ENCODE measurements around the gene PIP5K1C.

Gene PIP5K1C

DNA sequence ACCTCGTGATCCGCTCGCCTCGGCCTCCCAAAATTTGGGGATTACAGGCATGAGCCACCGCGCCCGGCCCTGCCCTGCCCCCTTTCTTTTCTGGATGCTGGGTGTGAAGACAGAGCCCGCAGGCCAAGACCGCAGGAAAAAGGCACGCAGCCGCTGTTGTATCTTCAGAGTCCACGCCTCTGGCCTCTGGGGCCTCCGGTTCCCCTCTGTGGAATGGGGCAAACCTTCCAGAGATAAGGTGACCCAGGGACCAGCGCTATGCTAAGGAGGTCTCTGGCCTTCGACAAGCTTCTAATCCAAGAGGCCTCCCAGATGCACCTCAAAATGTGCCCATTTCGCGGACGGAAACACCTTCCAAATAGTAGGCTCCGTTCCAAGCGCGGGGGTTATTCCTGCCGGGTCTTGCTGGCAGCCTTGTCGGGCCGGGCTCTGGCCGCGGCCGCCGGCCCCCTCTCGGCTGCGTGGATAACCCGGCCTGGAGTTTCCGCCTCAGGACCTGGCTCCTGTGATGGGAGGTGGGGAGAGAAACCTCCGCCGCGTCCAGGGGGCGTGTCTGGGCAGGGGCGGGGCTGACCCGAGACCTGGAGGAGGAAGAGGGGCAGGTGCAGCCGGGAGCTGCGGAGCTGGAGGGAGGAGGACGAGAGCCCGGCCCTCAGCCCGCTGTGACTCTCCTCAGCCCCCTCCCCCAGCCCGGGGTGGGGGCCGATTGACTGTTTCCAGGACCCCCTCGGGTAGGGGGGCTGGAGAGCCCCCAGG is 21.0 kb upstream of the PIP5K1C start:
- DNase-seq (ENCODE audit: low read depth), result no peak

DNA sequence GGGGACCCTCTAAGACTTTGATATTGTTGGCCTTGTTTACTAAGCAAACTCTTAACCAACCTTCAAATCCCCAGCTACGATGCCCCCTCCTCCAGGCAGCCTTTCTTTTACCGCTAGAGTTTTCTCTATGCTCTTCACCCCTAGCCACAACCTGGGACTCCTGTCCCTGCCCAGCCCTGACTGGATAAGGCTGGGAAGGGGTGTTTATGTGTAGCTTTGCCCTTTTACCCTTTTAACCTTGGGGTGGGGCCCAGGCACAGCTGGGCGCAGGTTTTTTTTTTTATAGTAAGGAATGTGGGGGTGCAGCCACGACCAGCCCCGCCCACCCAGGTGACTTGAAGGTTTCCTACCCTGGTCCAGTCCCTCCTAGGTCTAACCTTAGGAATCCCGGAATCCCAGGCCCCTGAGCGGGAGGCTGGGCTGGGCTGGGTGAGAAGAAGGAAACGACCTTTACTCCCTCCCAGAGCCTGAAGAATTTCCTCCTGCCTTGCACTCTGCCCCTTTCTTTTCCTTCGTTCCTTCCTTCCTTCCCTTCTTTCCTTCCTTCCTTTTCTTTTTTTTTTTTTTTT is 20.2 kb upstream of the PIP5K1C start:
- no peak for DNase-seq (ENCODE audit: low read depth)

DNA sequence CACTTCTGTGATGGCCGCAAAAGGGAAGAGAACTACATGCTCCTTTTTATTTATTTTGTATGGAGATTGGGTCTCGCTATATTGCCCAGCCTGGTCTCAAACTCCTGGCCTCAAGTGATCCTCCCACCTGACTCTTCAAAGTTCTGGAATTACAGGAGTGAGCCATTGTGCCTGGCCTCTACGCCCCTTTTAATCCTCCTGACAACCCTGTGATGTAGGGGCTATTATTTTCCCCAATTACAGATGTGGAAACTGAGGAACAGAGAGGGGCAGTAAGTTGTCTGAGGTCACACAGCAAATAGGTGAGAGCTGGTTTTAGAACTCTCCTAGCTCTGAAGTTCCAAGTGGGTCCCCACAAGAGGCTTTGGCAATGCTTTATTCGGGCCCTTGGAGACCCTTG is 19.6 kb upstream of the PIP5K1C start:
- no peak for DNase-seq (ENCODE audit: low read depth)

DNA sequence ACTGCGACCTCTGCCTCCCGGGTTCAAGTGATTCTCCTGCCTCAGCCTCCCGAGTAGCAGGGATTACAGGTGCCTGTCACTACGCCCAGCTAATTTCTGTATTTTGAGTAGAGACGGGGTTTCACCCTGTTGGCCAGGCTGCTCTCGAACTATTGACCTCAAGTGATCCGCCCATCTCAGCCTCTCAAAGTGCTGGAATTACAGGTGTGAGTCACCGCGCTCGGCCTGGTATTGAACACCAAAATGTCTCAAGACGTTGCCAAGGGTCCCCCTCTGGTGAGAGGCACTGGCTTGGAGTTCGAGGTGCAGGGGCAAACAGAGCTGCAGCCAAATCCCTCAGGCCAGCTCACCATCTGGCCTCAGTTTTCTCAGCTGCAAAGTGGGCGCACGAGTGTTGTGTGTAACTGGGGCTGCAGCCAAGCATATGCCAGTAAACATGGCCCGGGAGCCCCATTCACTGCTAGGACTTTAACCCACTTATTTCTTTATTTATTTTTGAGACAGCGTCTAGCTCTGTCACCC is 15.9 kb upstream of the PIP5K1C start:
- DNase-seq (ENCODE audit: low read depth), result no peak

DNA sequence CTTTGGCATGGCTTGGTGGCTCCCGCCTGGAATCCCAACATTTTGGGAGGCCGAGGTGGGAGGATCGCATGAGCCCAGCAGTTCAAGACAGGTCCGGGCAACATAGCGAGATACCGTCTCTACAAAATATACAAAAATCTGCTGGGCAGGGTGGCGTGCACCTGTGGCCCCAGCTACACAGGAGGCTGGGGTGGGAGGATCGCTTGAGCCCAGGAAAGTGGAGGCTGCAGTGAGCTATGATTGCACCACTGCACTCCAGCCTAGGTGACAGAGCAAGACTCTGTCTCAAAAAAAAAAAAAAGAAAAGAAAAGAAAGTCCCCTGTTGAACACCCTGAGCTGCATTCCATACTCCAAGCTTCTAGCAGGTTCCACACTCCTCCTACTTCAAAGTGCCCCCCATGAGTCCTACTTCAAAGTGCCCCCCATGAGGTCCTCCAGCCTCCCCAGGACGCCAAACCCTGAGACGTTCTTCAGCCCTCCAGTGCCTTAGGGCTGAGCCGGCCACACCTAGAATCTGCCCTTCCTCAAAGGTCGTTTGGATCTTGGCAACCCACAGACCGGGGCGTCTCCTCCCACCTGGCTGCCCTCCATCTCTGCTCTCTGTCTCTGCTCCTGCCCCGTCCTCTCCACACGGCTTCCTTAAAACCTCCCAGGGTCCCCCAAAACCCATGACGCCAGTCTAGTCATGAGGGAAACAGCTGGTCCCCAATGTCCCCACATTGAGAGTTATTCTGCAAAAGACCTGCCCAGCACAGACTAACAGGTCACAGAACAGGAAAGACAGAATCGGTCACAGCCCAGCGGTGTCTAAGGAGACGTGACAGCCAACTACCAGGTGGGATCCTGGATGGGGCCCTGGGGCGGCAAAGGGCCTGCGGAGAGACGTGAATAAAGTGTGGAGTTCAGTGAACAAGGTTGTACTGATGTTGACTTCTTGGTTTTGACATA is 12.7 kb upstream of the PIP5K1C start:
- no peak for DNase-seq (ENCODE audit: low read depth)

DNA sequence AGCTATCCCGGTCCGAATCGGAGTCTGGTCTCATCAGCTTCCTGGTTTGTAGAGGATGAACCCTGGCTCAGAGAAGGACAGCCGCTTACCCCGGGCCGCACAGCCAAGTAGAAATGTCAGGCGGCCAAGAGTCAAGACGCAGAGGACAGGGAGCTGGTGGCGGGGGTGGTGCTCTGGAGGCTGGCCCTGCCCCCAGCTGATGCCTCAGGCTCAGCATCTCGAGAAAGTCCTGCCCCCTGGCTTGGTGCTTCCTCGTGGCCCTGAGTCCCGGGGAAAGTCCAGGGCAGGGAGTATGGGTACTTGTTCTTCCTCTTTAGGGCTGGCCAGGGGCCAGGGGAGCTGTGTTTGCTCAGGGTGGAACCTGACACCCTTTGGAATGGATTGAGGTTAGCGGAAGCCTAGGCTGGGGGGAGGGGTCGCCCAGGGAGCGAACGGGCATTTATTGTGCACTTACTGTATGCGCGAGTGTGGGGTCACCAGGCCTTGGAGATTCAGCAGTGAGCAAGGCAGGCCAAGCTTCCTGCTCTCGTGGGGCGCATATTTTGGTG is 10.1 kb upstream of the PIP5K1C start:
- no peak for DNase-seq (ENCODE audit: low read depth)

DNA sequence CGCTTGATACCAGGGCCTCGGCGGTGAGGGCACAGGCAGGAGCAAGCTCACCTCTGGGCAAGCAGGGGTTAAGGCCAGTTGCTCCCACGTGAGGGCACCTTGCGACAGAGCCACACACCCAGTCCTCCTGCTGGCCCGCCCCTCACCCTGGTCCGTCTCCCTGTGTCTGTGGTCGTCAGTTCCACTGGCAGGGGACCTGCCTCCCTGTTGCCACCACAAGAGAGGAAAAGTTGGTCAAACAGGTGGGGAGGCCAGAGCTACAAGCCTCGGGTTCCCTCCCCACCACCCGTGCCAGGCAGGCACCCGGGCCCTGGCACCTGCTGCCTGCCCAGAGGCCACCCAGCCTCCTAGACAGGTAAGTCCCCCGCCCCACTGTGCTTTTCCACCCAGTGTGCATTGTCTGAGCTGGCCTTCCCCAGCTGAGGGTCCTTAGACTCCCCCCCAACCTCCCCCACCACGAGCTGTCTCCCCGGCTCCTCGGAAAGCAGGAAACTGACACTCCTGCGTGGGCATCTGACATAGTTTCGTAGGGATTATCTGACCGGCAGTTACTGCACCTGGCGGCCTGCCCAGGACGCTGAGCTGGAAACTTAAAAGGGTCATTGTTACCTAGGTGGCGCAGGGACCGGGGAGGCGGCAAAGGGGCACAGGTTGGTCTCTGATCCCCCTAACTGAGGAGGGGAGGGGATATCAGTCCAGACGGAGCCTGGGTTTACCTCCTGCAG is 8.1 kb upstream of the PIP5K1C start, which contains the start of gene TJP3:
TSS of gene TJP3 (plus strand) at position 178 of the 725 bp plus-strand sequence. CDS start 20,049 bp downstream, outside the sequence.
- DNase-seq (ENCODE audit: low read depth), result no peak

DNA sequence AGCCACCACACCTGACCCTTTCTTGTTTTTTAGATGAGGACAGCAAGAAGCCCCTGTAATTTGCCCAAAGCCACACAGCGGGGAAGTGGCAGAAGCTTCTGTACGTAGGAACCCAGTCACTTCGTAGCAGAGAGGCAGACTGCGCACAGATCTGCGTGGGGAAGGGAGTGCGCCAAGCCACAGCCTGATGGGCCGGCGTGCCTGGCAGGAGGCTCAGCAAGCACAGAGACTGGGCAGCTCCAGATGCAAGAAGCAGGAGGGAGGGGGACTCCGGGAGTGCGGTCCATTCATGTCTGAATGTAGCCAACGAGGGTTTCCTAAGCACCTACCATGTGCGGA is 7.6 kb upstream of the PIP5K1C start:
- no peak for DNase-seq (ENCODE audit: low read depth)

DNA sequence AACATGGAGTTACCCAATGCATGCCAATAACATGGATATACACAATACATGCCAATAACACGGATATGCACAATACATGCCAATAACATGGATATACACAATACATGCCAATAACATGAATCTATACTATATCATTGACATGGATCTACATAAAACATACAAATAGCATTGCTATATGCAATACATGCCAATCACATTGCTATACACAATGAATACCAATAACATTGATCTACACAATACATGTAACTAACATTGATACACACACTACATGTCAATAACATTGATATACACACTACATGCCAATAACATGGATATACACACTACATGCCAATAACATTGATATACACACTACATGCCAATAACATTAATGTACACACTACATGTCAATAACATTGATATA is 932 bp upstream of the PIP5K1C start:
- no peak for DNase-seq (ENCODE audit: low read depth)

DNA sequence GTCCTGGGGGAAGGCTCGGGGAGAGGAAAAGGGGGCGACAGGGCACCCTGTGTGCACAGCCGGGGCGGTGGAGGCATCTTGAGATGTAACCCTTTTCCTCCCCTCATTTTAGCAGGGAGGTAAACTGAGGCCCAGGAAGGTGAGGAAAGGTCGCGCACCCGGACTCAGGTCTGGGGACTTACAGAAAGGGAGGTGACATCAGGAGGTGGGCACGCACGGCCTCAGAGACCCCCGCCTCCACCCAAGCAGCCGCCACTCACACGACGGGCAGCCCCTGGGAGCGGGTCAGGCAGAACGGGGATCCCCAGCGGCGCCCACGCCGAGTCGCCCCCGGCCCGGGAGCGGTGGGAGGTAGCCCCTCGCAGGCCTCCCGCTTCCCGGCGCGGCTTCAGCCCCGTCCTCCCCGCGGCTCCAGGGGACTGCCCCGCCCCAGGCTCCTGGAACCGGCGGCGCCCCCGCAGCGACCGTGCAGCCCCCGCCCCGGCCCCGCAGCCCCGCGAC is 477 bp downstream of the PIP5K1C start:
- no peak for DNase-seq (ENCODE audit: low read depth)

DNA sequence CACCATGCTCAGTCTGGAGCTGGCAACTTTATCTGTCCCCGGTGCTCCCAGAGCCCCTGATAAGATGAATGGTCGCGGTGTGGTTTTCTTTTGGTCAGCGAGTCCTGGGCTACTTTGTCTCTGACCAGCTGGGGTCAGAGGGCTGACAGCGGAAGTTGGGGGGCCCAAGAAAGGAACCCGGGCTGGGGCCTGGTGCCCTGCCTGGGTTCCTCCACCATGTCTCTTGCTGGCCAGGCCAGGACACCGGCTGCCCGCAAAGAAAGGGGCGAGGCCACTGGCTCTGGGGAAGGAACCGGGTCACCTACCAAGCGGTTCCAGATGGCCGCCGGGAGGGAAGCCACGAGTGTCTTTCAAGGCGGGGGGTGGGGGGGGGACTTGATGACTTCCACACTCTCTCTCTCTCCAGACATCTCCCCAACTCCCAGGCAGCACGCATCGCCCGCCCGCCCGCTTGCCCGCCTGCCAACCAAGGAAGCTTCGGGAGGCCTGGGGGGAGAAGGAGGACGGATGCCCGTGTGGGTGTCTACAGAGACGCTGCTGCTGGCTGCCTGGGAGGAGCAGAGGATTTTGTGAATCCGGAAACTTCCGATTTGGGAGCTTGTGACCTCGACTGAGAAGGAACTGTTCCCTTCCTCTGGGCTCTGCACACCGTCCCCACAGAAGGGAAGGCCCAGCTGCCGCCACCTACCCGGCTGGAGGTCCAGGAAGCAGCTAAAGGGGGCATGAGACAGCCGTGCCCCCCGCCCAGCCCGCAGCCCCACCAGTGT is 1.1 kb downstream of the PIP5K1C start:
- DNase-seq (ENCODE audit: low read depth), result no peak

DNA sequence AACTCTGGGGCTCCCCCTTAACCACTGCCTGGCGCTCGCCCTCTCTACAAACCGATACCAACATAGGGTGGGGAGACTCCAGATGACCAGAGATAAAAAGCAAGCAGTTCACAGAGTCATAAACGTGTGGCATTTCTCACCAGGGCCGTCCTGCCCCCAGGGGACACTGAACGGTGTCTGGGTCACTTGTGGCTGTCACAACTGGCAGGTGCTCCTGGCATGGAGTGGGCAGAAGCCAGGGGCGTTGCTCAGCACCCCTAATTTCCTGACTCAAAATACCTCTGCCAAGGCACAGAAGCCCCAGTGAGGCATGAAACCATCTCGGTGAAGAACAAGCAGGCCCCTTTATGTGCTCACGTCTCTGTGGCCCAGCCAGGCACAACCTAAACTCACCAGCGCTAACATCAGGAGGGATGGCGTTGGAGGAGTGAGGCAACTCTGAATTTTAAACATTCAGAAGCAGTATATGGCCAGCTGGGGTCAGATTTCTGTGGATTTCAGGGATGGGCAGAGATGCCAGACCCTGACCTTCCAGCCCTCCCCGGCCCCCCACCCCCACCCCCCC is 1.8 kb downstream of the PIP5K1C start:
- DNase-seq (ENCODE audit: low read depth), result no peak

DNA sequence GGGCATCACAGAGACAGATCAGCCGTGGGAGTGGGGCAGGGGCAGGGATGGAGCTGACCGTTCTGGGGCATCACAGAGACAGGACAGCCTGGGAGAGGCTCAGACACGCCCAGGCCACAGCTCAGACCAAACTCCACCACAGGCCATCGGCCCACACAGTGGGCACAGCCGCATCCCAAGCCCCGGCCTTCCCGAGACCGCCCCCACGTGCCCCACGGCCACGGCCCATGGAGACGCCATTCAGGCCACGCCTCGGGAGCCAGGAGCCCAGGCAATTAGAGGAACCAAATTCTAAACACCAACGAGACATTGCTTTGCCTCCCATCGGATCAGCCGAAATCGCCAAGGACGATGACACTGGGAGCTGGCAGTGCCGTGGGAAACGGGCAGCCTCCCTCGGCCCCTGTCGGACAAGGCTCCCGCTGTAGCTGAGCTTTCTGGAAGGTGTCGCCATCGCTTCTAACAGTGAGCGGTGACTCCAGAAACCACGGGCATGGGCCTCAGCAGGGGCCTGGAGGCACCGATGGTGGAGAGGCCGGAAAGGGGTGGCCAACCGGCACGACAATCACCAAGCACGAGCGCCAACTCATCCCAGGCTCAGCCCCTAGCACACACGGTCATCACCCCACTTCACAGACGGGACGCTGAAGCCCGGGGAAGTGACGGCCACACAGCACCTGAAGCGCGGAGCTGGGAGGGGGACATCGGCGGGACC is 2.4 kb downstream of the PIP5K1C start:
- DNase-seq (ENCODE audit: low read depth), result no peak

DNA sequence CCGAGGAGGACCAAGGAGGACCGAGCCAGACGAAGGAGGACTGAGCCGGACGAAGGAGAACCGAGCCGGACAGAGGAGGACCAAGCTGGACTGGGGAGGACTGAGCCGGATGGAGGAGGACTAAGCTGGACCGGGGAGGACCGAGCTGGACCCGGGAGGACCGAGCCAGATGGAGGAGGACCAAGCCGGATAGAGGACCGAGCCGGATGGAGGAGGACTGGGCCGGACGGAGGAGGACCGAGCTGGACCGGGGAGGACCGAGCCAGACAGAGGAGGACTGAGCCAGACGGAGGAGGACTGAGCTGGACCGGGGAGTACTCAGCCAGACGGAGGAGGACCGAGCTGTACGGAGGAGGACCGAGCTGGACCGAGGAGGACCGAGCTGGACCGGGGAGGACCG is 3.2 kb downstream of the PIP5K1C start:
- DNase-seq (ENCODE audit: low read depth), result no peak

DNA sequence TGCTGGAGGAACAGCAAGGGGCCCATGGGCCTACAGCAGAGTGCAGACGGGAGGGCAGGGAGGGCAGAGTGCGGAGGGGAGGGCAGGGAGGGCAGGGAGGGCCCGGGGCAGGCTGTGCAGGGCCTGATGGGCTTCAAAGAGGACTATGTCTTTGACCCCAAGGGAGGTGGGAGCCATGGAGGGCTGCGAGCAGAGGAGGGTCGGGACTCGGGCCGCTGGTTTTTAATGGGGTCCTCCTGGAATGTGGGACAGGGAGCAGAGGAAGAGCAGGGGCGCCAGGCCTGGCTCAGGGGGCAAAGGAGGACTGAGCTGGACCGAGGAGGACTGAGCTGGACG is 3.6 kb downstream of the PIP5K1C start:
- no peak for DNase-seq (ENCODE audit: low read depth)

DNA sequence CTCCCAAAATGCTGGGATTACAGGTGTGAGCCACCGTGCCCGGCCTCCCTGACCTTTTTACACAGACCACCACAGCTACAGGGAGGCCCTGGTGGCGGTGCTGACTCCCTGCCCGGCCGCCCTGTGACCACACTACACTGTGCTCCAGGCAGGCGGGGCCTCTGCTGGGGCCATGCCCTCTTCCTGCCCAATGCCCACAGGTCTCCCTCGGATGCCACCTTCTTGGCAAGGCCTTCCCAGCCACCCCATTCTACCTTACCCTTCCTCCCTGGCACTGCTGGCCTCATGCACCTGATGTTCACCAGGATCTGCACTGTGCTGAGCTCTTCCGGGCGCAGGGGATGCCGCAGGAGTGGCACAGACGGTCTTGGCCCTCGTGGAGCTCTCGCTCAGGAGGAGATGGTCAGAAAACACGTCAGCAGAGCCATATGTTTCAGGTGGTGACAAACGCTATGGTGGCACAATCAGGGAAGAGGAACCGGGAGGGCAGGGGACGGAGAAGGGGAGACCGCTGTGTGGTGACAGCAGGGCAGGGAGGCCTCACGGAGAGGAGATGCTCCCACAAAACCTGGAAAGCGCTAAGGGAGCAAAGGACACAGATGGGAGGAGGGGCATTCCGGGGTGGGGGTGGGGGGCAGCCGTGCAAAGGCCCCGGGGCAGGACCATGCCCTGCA is 4.1 kb downstream of the PIP5K1C start:
- no peak for DNase-seq (ENCODE audit: low read depth)

DNA sequence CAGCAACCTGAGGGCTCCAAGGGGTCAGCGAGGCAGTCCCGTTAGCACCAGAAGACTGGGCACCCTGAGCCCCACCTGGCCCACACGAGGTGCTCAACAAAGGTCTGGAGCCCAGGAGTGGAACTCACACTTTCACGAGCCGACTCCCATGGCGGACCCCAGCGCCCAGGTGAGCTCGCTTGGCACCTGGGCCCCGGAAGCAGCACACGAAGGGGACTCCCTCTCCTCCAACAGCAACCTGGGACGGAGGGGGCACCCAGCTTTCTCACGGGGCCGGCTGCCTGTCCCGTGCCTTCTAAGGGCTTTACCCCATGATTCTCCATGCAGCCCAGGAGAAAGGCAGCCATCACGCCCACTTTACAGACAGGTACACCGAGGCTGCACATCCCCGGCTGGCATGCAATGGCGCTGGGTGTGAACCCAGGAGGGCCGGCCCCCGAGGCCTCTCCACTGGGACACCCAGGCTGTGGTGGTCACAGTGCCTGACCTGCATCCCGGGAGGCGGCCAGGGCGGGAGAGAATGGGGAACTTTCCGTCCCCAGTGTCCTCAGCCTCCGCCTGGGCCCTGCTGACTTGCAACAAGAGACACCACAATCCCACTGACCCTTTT is 5.0 kb downstream of the PIP5K1C start:
- DNase-seq (ENCODE audit: low read depth), result no peak

DNA sequence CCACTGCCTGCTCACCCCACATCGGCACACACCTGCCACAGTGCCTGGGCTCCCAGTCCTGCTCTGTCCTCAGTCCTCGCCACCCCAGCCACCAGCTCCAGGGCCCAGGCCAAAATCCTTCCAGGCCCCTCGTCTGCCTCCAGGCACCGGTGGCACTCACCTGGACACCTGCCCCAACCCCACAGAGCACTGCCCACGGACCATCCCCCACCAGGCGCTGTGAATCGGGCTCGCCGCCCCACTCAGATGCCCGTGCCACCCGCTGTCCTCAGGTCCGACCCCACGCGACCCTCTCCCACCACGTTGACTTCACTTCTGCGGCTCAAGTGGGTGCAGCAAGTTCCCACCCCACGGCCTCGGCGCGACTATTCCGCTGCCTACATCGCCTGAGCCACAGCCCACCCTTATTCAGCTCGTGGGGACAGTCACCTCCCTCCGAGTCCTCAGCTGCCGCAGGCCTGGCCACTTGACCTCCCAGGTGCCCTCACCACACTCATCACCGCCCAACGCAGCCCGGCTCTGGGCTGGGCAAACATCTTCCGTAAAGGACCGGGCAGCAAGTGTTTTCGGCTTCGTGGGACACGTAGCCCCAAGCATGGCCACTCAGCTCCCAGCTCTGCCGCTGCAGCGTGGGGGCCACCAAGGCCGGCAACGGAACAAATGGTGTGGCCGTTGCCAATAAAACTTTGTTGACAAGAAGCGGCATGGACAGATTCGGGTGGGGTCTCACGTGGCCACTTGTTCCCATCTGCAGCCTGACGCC is 5.7 kb downstream of the PIP5K1C start:
- DNase-seq (ENCODE audit: low read depth), result no peak
